ENCODE results near the gene TNFRSF13B.

GRCh38 chr17:16918443-16918842 is 53.5 kb downstream of the TNFRSF13B start:
- no peak for TF ChIP-seq STAT3 (IDR thresholded peaks at IDR 0.05; ENCODE audit: low read depth, low read length)
- no peak for TF ChIP-seq MYC (IDR thresholded peaks at IDR 0.05; ENCODE audit: insufficient read depth, insufficient read length, insufficient replicate concordance, low read length, severe bottlenecking)
- TF ChIP-seq RAD51 (IDR thresholded peaks at IDR 0.05), result no peak
- no peak for TF ChIP-seq CTCF (IDR thresholded peaks at IDR 0.05 in 2 of 3, conservative IDR thresholded peaks at IDR 0.05 in 1 of 3; ENCODE audit: control insufficient read depth in 2 of 3, extremely low read depth in 1 of 3, insufficient read depth in 1 of 3, low read depth in 3 of 3, low read length in 3 of 3)
- TF ChIP-seq JUND (IDR thresholded peaks at IDR 0.05; ENCODE audit: low read depth, low read length), result no peak
- no peak for TF ChIP-seq POLR2A (IDR thresholded peaks at IDR 0.05; ENCODE audit: low read depth, low read length)
- no peak for TF ChIP-seq SMAD1 (IDR thresholded peaks at IDR 0.05; ENCODE audit: low read depth, partially characterized antibody)
